ENCODE measurements around the gene TMEM126A.
"Not testable (repeated sequence)": the region's sequence is repeated elsewhere in the genome, so short reads cannot be mapped to it uniquely, and the experiment has no call there.

Gene TMEM126A

GRCh38 chr11:85661972-85662664 is 14.4 kb downstream of the TMEM126A start:
- DNase-seq = no peak

GRCh38 chr11:85663080-85663752 is 15.4 kb downstream of the TMEM126A start:
- DNase-seq = no peak

- DNase-seq = peak; percentile 54
These were observed 16.2 kb downstream of the TMEM126A start for GRCh38 chr11:85663753-85664614.

GRCh38 chr11:85664615-85665481 is 17.1 kb downstream of the TMEM126A start, which contains the start of gene CREBZF:
CREBZF (minus strand) TSS chr11:85665129; CDS start chr11:85664875, 254 bp downstream.
- peak; percentile 97 for DNase-seq

- DNase-seq = no peak
These were observed 18.0 kb downstream of the TMEM126A start for GRCh38 chr11:85665733-85666132.

GRCh38 chr11:85666687-85667086 is 18.9 kb downstream of the TMEM126A start:
- DNase-seq = no peak

GRCh38 chr11:85668157-85668556 is 20.4 kb downstream of the TMEM126A start:
- DNase-seq = no peak

- not testable (repeated sequence) for DNase-seq
These were observed 23.3 kb downstream of the TMEM126A start for GRCh38 chr11:85670949-85671663.

- DNase-seq = no peak
These were observed 24.5 kb downstream of the TMEM126A start for GRCh38 chr11:85672105-85672902.

GRCh38 chr11:85673393-85673792 is 25.6 kb downstream of the TMEM126A start:
- DNase-seq = no peak

GRCh38 chr11:85679576-85679975 is 31.8 kb downstream of the TMEM126A start:
- DNase-seq = no peak

GRCh38 chr11:85680897-85681296 is 33.1 kb downstream of the TMEM126A start:
- no peak for DNase-seq

GRCh38 chr11:85682330-85683305 is 34.9 kb downstream of the TMEM126A start:
- DNase-seq = peak; percentile 74

GRCh38 chr11:85685125-85685819 is 37.5 kb downstream of the TMEM126A start:
- no peak for DNase-seq

- peak; percentile 37 for DNase-seq
These were observed 38.2 kb downstream of the TMEM126A start, which contains the start of gene CCDC89 for GRCh38 chr11:85685820-85686459. CCDC89 (minus strand) TSS chr11:85686195; CDS start chr11:85686130, 65 bp downstream.

- DNase-seq = no peak
These were observed 46.7 kb downstream of the TMEM126A start for GRCh38 chr11:85694385-85694980.

GRCh38 chr11:85695546-85695945 is 47.8 kb downstream of the TMEM126A start:
- DNase-seq = no peak

GRCh38 chr11:85697747-85698146 is 50.0 kb downstream of the TMEM126A start:
- no peak for DNase-seq

Data from NCI-H1092 (cell line).